GM20431 (cell line): ENCODE measurements around the gene KIF1A.

Experiments used
- in situ Hi-C: fragments of 300-500 bp; cut with MseI, MboI; formaldehyde crosslinking; loops from one replicate; pipeline ENCODE4 v1.15.0; 2020; ENCODE audit warnings: low sequenced_read_pairs; ENCODE audit not compliant: unreplicated experiment

Gene KIF1A

GRCh38 chr2:240820607-240821428, 799 bp upstream of the KIF1A start:
- in situ Hi-C loops: no loop called here

- in situ Hi-C loops: no loop called here
These were observed 727 bp downstream of the KIF1A start for GRCh38 chr2:240819126-240819857.

- in situ Hi-C loops: no loop called here
These were observed 1.5 kb downstream of the KIF1A start for GRCh38 chr2:240818293-240819125.

GRCh38 chr2:240817496-240818292, 2.3 kb downstream of the KIF1A start:
- in situ Hi-C loops: no loop called here

- in situ Hi-C loops: no loop called here
These were observed 3.2 kb downstream of the KIF1A start for GRCh38 chr2:240816584-240817495.

DNA sequence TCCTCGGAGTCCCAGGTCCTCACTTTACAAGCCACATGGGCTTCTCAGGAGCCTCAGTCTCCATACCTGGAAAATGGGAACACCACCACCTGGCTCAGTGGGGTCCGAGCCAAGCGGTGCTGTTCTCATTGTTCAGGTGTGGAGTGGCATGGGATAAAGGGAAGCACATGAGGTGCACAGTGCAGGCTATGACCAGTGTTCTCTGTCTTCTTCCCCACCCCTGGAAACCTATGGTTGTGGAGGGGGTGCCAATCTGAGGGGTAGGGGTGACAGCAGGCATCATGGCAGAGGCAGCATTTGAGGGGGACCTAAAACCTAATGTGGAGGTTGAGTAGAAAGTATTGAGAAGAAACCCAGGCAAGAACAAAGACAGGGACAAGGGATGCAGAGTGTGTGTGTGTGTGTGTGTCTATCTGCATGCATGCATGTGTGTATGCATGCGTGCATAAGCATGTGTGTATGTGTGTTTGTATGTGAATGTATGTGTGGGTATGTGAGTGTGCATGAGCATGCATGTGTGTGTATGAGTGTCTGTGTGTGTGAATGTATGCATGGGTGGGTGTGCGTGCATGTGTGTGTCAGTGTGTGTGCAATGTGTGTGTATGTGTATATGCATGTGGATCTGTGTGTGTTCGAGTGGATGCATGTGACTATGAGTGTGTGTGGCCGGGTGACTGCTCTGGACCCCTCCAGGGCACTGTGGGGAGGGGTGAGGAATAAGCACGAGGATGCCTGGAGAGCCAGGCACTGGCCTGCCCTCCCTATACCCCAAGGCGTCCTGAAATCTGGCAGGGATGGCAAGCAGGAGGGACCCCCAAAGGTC, 4.0 kb downstream of the KIF1A start:
- in situ Hi-C loops: no loop called here

GRCh38 chr2:240814946-240815760, 4.9 kb downstream of the KIF1A start:
- in situ Hi-C loops: no loop called here

GRCh38 chr2:240814280-240814679, 5.7 kb downstream of the KIF1A start:
- in situ Hi-C loops: no loop called here

DNA sequence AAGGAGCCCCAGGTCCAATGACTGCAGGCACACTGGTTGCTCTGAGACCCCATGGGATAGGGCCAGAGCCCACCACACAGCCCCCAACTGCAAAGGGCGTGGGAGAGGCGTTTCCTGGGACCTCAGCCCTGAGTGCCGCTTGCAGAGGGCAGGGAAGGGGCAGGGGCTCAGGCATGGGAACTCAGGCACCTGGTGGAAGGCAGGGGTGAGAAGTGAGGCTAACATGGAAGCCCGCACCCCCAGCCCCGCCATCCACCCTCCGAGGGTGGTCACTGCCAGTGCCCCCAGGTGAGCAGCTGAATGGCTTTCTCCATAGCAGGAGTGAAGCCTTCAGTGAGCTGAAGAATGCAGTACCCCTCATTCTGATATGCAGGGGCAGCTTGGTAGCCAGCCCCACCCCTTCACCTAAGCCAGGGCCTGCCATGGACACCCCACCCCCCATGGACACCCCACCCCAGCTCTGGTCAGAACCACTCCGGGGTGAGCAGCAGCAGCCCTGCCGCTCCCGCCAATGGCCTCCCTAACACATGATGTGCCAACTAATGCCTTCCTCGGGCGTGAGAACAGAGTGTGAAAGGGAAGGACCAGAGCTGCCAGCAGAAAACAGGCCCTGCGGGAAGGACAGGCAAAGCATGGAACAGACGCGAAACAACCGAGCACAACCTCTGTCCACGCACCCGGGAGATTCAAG, 6.6 kb downstream of the KIF1A start:
- in situ Hi-C loops: no loop called here

DNA sequence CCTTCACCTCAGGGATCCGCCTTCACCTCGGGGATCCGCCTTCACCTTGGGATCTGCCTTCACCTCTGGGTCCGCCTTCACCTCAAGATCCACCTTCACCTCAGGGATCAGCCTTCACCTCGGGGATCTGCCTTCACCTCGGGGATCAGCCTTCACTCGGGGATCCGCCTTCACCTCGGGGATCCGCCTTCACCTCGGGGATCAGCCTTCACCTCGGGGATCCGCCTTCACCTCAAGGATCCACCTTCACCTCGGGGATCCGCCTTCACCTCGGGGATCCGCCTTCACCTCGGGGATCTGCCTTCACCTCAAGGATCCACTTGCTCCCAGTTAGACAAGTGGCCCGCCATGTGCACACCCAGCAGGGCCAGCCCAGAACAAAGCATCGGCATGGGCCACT, 7.3 kb downstream of the KIF1A start:
- in situ Hi-C loops: no loop called here

GRCh38 chr2:240812301-240812680, 7.7 kb downstream of the KIF1A start:
- in situ Hi-C loops: no loop called here

- in situ Hi-C loops: no loop called here
These were observed 8.4 kb downstream of the KIF1A start for GRCh38 chr2:240811346-240812300.

- in situ Hi-C loops: no loop called here
These were observed 9.4 kb downstream of the KIF1A start for GRCh38 chr2:240810621-240811020.

- in situ Hi-C loops: no loop called here
These were observed 9.8 kb downstream of the KIF1A start for GRCh38 chr2:240810199-240810598.

- in situ Hi-C loops: no loop called here
These were observed 10.7 kb downstream of the KIF1A start for GRCh38 chr2:240809276-240809675.

- in situ Hi-C loops: no loop called here
These were observed 13.6 kb downstream of the KIF1A start for GRCh38 chr2:240806459-240806858.
